ENCODE results near the gene MAST4. TPM values are rescaled to one million over a fixed set of nuclear protein-coding genes. Genes with fewer than 3 reads are reported as not detected.
A peak's percentile ranks its signal among the peaks of the same experiment; 100 is the strongest.

The MAST4 gene
- total and polyA plus RNA-seq, 4 donors, result 3.7 to 9.5 (median 6.5) TPM

DNA sequence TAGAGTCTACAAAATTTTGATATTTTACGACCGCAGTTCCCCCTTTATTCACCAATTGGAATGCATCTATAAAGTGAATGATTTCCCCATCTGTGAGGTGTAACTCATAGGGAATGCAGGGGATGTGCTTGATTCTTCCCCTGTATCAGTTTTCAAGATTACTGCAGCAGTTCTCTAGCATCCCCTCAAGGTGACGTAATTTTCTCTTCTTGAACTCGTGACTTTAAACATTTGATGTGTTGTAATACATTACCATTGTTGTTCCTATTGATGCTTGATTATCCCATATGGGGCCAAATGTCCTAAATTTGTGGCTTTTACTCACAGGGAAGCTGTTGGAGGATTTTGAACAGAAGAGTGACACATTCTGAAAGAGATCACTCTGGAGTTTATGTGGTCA lies 360.2 kb downstream of the MAST4 start:
- Histone ChIP-seq H3K9ac (ENCODE audit: low read depth in 1 of 2, low read length in 2 of 2) (no peak overlapping the region), H3K4me1 (ENCODE audit: control insufficient read depth in 4 of 4, insufficient read depth in 4 of 4, low read length in 3 of 4) (peaks cover 2 to 25% (median 11%) of the 10 kb centered on the region in 4 donors), H3K4me3 (ENCODE audit: low read depth in 1 of 3, low read length in 3 of 3) (no peak overlapping the region), H3K27me3 (ENCODE audit: control insufficient read depth in 4 of 4, insufficient read depth in 4 of 4, low read length in 3 of 4) (no peaks in the 10 kb centered on the region), H3K36me3 (ENCODE audit: control insufficient read depth in 4 of 4, insufficient read depth in 3 of 4, low read depth in 1 of 4, low read length in 3 of 4) (no peaks in the 10 kb centered on the region), H3K9me3 (ENCODE audit: control insufficient read depth in 4 of 4, low read length in 3 of 4) (no peaks in the 10 kb centered on the region), H3K27ac (ENCODE audit: low read depth in 1 of 2, low read length in 2 of 2) (no peak overlapping the region)
- no peak for DNase-seq (ENCODE audit: low spot score)
- 93% methylated on average over 4 of the region's 4 CpGs for WGBS
- TF ChIP-seq GABPA (IDR thresholded peaks at IDR 0.05 in 1 of 2, conservative IDR thresholded peaks at IDR 0.05 in 1 of 2), result no peak
- no peak for TF ChIP-seq JUND (IDR thresholded peaks at IDR 0.05)
- TF ChIP-seq, protein P1, sequence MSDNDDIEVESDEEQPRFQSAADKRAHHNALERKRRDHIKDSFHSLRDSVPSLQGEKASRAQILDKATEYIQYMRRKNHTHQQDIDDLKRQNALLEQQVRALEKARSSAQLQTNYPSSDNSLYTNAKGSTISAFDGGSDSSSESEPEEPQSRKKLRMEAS (IDR thresholded peaks at IDR 0.05), result no peak
- TF ChIP-seq YY1 (IDR thresholded peaks at IDR 0.05), result no peak
- TF ChIP-seq FOXA1 (IDR thresholded peaks at IDR 0.05), result no peak
- TF ChIP-seq TAF1 (conservative IDR thresholded peaks at IDR 0.05), result no peak
- no peak for TF ChIP-seq EGR1 (IDR thresholded peaks at IDR 0.05; ENCODE audit: low read depth in 2 of 2)

GRCh38 chr5:66958201-66958979 lies 362.2 kb downstream of the MAST4 start:
- no peak for DNase-seq (ENCODE audit: low spot score)
- Histone ChIP-seq H3K36me3 (ENCODE audit: control insufficient read depth in 4 of 4, insufficient read depth in 3 of 4, low read depth in 1 of 4, low read length in 3 of 4) (no peaks in the 10 kb centered on the region), H3K27ac (ENCODE audit: low read depth in 1 of 2, low read length in 2 of 2) (peak overlapping the region; percentile 33 to 54), H3K27me3 (ENCODE audit: control insufficient read depth in 4 of 4, insufficient read depth in 4 of 4, low read length in 3 of 4) (no peaks in the 10 kb centered on the region), H3K9me3 (ENCODE audit: control insufficient read depth in 4 of 4, low read length in 3 of 4) (no peaks in the 10 kb centered on the region), H3K4me1 (ENCODE audit: control insufficient read depth in 4 of 4, insufficient read depth in 4 of 4, low read length in 3 of 4) (peaks cover 2 to 25% (median 11%) of the 10 kb centered on the region in 4 donors), H3K9ac (ENCODE audit: low read depth in 1 of 2, low read length in 2 of 2) (no peak overlapping the region), H3K4me3 (ENCODE audit: low read depth in 1 of 3, low read length in 3 of 3) (peak overlapping the region in 1 of 3 donors; percentile 4)
- 72% methylated on average over 10 of the region's 10 CpGs for WGBS
- TF ChIP-seq GABPA (IDR thresholded peaks at IDR 0.05 in 1 of 2, conservative IDR thresholded peaks at IDR 0.05 in 1 of 2) (no peak), HNF4G (IDR thresholded peaks at IDR 0.05) (no peak), RXRA (IDR thresholded peaks at IDR 0.05) (no peak), FOXA1 (IDR thresholded peaks at IDR 0.05) (no peak), FOXA2 (IDR thresholded peaks at IDR 0.05) (no peak), HNF4A (conservative IDR thresholded peaks at IDR 0.05) (no peak), ZBTB33 (IDR thresholded peaks at IDR 0.05) (no peak), EGR1 (IDR thresholded peaks at IDR 0.05; ENCODE audit: low read depth in 2 of 2) (no peak), YY1 (IDR thresholded peaks at IDR 0.05) (no peak), RAD21 (IDR thresholded peaks at IDR 0.05) (no peak), JUND (IDR thresholded peaks at IDR 0.05) (no peak)
- TF ChIP-seq, protein P2, sequence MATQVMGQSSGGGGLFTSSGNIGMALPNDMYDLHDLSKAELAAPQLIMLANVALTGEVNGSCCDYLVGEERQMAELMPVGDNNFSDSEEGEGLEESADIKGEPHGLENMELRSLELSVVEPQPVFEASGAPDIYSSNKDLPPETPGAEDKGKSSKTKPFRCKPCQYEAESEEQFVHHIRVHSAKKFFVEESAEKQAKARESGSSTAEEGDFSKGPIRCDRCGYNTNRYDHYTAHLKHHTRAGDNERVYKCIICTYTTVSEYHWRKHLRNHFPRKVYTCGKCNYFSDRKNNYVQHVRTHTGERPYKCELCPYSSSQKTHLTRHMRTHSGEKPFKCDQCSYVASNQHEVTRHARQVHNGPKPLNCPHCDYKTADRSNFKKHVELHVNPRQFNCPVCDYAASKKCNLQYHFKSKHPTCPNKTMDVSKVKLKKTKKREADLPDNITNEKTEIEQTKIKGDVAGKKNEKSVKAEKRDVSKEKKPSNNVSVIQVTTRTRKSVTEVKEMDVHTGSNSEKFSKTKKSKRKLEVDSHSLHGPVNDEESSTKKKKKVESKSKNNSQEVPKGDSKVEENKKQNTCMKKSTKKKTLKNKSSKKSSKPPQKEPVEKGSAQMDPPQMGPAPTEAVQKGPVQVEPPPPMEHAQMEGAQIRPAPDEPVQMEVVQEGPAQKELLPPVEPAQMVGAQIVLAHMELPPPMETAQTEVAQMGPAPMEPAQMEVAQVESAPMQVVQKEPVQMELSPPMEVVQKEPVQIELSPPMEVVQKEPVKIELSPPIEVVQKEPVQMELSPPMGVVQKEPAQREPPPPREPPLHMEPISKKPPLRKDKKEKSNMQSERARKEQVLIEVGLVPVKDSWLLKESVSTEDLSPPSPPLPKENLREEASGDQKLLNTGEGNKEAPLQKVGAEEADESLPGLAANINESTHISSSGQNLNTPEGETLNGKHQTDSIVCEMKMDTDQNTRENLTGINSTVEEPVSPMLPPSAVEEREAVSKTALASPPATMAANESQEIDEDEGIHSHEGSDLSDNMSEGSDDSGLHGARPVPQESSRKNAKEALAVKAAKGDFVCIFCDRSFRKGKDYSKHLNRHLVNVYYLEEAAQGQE (IDR thresholded peaks at IDR 0.05), result no peak
- TF ChIP-seq, protein P3, sequence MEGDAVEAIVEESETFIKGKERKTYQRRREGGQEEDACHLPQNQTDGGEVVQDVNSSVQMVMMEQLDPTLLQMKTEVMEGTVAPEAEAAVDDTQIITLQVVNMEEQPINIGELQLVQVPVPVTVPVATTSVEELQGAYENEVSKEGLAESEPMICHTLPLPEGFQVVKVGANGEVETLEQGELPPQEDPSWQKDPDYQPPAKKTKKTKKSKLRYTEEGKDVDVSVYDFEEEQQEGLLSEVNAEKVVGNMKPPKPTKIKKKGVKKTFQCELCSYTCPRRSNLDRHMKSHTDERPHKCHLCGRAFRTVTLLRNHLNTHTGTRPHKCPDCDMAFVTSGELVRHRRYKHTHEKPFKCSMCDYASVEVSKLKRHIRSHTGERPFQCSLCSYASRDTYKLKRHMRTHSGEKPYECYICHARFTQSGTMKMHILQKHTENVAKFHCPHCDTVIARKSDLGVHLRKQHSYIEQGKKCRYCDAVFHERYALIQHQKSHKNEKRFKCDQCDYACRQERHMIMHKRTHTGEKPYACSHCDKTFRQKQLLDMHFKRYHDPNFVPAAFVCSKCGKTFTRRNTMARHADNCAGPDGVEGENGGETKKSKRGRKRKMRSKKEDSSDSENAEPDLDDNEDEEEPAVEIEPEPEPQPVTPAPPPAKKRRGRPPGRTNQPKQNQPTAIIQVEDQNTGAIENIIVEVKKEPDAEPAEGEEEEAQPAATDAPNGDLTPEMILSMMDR (IDR thresholded peaks at IDR 0.05; ENCODE audit: low read depth, low read length, missing input control), result no peak
- TF ChIP-seq, protein P1 (IDR thresholded peaks at IDR 0.05), result no peak

Data from liver (tissue), 9 donors.